ENCODE results near the gene MED26. TPM values are rescaled to one million over a fixed set of nuclear protein-coding genes. Genes with fewer than 3 reads are reported as not detected.

MED26 gene
- total and polyA plus RNA-seq, 10 of the 15 experiments (the other 5 are each of a cell fraction or from before 2014, with no cell fraction given) = 1.1 to 21.4 (median 9.7) TPM

DNA sequence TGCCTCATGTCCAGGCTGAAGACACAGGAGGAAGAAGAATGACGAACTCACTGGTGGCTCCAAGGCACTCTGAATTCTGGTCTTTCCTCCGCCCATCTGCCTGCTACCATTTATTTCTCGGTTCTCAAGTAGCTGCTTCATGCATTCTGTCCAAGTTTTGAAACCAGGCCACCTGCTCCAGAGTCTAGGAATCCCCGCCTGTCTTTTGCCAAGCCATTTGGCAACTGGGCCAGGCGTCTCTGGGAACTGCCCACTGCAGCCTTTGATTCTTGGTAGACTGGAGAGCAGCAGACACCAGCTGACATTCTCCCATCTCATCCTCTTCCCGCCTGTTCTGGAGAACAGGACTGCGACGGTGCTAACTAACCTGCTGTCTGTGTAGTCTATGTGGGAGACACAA lies 66.6 kb downstream of the MED26 start:
- ATAC-seq = no peak
- RAD21 ChIA-PET (ENCODE audit: unreplicated experiment) = no interaction called here
- no peaks in the 10 kb centered on the region for H3K79me2 ChIP-seq (ENCODE audit: control insufficient read depth, insufficient read depth, low read length)
- CTCF ChIA-PET = no interaction called here
- no peaks in the 10 kb centered on the region for H3K4me1 ChIP-seq (ENCODE audit: control insufficient read depth, insufficient read depth, low read length)
- WGBS (ENCODE audit: insufficient coverage, insufficient replicate concordance, low lambda C conversion rate, missing lambda C conversion rate) = 95% methylated on average over 8 of the region's 8 CpGs
- no peaks in the 10 kb centered on the region for H3K9me3 ChIP-seq (replicated peaks; ENCODE audit: control insufficient read depth, insufficient read depth, low read length)
- intact Hi-C loops (cut with micrococcal nuclease; ENCODE audit: unreplicated experiment) = no loop called here
- no peak overlapping the region for H2AFZ ChIP-seq (ENCODE audit: control insufficient read depth, low read depth, low read length)
- FAIRE-seq = no peak
- H3K27me3 ChIP-seq (replicated peaks in 1 of 2; ENCODE audit: control insufficient read depth in 2 of 2, insufficient read depth in 2 of 2, low read length in 1 of 2) = no peaks in the 10 kb centered on the region
- peaks cover 4% of the 10 kb centered on the region; the same call in 1 of the 2 replicates for H4K20me1 ChIP-seq (ENCODE audit: control insufficient read depth, insufficient read depth)
- DNase-seq (ENCODE audit: low read depth, low spot score) = no peak
- H3K27ac ChIP-seq (ENCODE audit: control insufficient read depth, insufficient read depth) = no peak overlapping the region
- H3K36me3 ChIP-seq (ENCODE audit: control insufficient read depth in 2 of 2, insufficient read depth in 2 of 2, low read length in 1 of 2) = peaks cover 2 to 50% of the 10 kb centered on the region in 2 experiments
- in situ Hi-C loops (cut with MboI) = no loop called here
- POLR2A ChIA-PET = no interaction called here
- no peak overlapping the region for H3K4me2 ChIP-seq (ENCODE audit: control insufficient read depth, insufficient read depth)
- H3K4me3 ChIP-seq = no peak overlapping the region
- no peak overlapping the region for H3K9ac ChIP-seq (ENCODE audit: control insufficient read depth, insufficient read depth, low read length)
- SMC1A ChIA-PET (ENCODE audit: uncharacterized antibody, unreplicated experiment) = no interaction called here
- no TSS peak for BruUV-seq (replicated peaks)
- no peak for TF ChIP-seq IRF5 (IDR thresholded peaks at IDR 0.05; ENCODE audit: borderline replicate concordance)
- TF ChIP-seq CBX3 (IDR thresholded peaks at IDR 0.05; ENCODE audit: borderline replicate concordance, low read depth) = no peak
- TF ChIP-seq ESRRA (IDR thresholded peaks at IDR 0.05; ENCODE audit: low read length) = no peak
- no peak for TF ChIP-seq CREM (IDR thresholded peaks at IDR 0.05; ENCODE audit: low read depth)
- TF ChIP-seq ZBTB40 (IDR thresholded peaks at IDR 0.05; ENCODE audit: borderline replicate concordance) = no peak
- no peak for TF ChIP-seq MAX (IDR thresholded peaks at IDR 0.05; ENCODE audit: low read depth, low read length)
- TF ChIP-seq NFIC (IDR thresholded peaks at IDR 0.05; ENCODE audit: low read depth, low read length) = no peak
- TF ChIP-seq CUX1 (IDR thresholded peaks at IDR 0.05; ENCODE audit: insufficient replicate concordance, low read depth, low read length) = no peak
- TF ChIP-seq SRF (IDR thresholded peaks at IDR 0.05; ENCODE audit: low read depth in 2 of 2, low read length in 2 of 2) = no peak
- TF ChIP-seq YBX1 (IDR thresholded peaks at IDR 0.05) = no peak
- no peak for TF ChIP-seq ASH2L (IDR thresholded peaks at IDR 0.05; ENCODE audit: borderline replicate concordance, low read depth)
- TF ChIP-seq, protein P1, sequence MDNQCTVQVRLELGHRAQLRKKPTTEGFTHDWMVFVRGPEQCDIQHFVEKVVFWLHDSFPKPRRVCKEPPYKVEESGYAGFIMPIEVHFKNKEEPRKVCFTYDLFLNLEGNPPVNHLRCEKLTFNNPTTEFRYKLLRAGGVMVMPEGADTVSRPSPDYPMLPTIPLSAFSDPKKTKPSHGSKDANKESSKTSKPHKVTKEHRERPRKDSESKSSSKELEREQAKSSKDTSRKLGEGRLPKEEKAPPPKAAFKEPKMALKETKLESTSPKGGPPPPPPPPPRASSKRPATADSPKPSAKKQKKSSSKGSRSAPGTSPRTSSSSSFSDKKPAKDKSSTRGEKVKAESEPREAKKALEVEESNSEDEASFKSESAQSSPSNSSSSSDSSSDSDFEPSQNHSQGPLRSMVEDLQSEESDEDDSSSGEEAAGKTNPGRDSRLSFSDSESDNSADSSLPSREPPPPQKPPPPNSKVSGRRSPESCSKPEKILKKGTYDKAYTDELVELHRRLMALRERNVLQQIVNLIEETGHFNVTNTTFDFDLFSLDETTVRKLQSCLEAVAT (IDR thresholded peaks at IDR 0.05) = no peak
- no peak for TF ChIP-seq ZNF217 (IDR thresholded peaks at IDR 0.05)

All from GM12878 (cell line).